ENCODE results near the gene KCTD18.

The KCTD18 gene

GRCh38 chr2:200490001-200490400 lies 19.9 kb downstream of the KCTD18 start:
- H3K4me3 ChIP-seq (ENCODE audit: low read length) = no peak overlapping the region
- DNase-seq (ENCODE audit: low read depth) = no peak
- no peak for TF ChIP-seq CTCF (conservative IDR thresholded peaks at IDR 0.05; ENCODE audit: low read length)

- no peak overlapping the region for H3K4me3 ChIP-seq (ENCODE audit: low read length)
- no peak for DNase-seq (ENCODE audit: low read depth)
- no peak for TF ChIP-seq CTCF (conservative IDR thresholded peaks at IDR 0.05; ENCODE audit: low read length)
Observed at GRCh38 chr2:200488169-200488568, 21.7 kb downstream of the KCTD18 start.

GRCh38 chr2:200486529-200486928 lies 23.3 kb downstream of the KCTD18 start:
- no peak for DNase-seq (ENCODE audit: low read depth)
- no peak overlapping the region for H3K4me3 ChIP-seq (ENCODE audit: low read length)
- no peak for TF ChIP-seq CTCF (conservative IDR thresholded peaks at IDR 0.05; ENCODE audit: low read length)

- H3K4me3 ChIP-seq (ENCODE audit: low read length) = no peak overlapping the region
- no peak for DNase-seq (ENCODE audit: low read depth)
- TF ChIP-seq CTCF (conservative IDR thresholded peaks at IDR 0.05; ENCODE audit: low read length) = no peak
Observed at GRCh38 chr2:200484934-200485333, 24.9 kb downstream of the KCTD18 start.

GRCh38 chr2:200483729-200484198 lies 26.1 kb downstream of the KCTD18 start:
- no peak for DNase-seq (ENCODE audit: low read depth)
- peak; percentile 37 for TF ChIP-seq CTCF (conservative IDR thresholded peaks at IDR 0.05; ENCODE audit: low read length)
- no peak overlapping the region for H3K4me3 ChIP-seq (ENCODE audit: low read length)

GRCh38 chr2:200482194-200482593 lies 27.7 kb downstream of the KCTD18 start:
- TF ChIP-seq CTCF (conservative IDR thresholded peaks at IDR 0.05; ENCODE audit: low read length) = no peak
- no peak overlapping the region for H3K4me3 ChIP-seq (ENCODE audit: low read length)
- no peak for DNase-seq (ENCODE audit: low read depth)

GRCh38 chr2:200479692-200480265 lies 30.1 kb downstream of the KCTD18 start:
- peak; percentile 79 for DNase-seq (ENCODE audit: low read depth)
- no peak overlapping the region for H3K4me3 ChIP-seq (ENCODE audit: low read length)
- TF ChIP-seq CTCF (conservative IDR thresholded peaks at IDR 0.05; ENCODE audit: low read length) = no peak

Measured in AG10803 (cell line).